ENCODE measurements around the gene DNAJC18. TPM values are rescaled to one million over a fixed set of nuclear protein-coding genes. Genes with fewer than 3 reads are reported as not detected.
A peak's percentile ranks its signal among the peaks of the same experiment; 100 is the strongest.

DNAJC18 gene
- total and polyA plus RNA-seq, 2 of the 4 experiments (the other 2 are of a cell fraction) = 8.5 to 11.1 TPM

- dilution Hi-C loops (cut with HindIII; ENCODE audit: low sequenced_read_pairs, unreplicated experiment) (no loop called here), in situ Hi-C loops (cut with MboI; ENCODE audit: low sequenced_read_pairs) (no loop called here), intact Hi-C loops (cut with micrococcal nuclease) (no loop called here)
- no peak within 1 kb of the TSS for H2AK5ac ChIP-seq (ENCODE audit: low read depth, low read length)
- no peak within 1 kb of the TSS for H3K18ac ChIP-seq (ENCODE audit: low read depth, low read length)
- H3K4ac ChIP-seq (ENCODE audit: low read depth, low read length) = no peak within 1 kb of the TSS
- no peak within 1 kb of the TSS for H2AFZ ChIP-seq (replicated peaks; ENCODE audit: low read length, poor library complexity)
- no peak within 1 kb of the TSS for H4K5ac ChIP-seq (ENCODE audit: low read depth, low read length)
- no peak within 1 kb of the TSS for H2BK5ac ChIP-seq (ENCODE audit: low read depth, low read length, poor library complexity, severe bottlenecking)
- H3K79me1 ChIP-seq (ENCODE audit: low read depth in 1 of 2, low read length in 2 of 2) = no peaks in the 10 kb centered on the region
- no peak within 1 kb of the TSS for H4K91ac ChIP-seq (ENCODE audit: insufficient read depth, low read depth, low read length)
- no peak within 1 kb of the TSS for H3K4me2 ChIP-seq (ENCODE audit: low read depth, low read length)
- H2BK120ac ChIP-seq (ENCODE audit: low read depth, low read length) = no peak within 1 kb of the TSS
- H3K14ac ChIP-seq (replicated peaks; ENCODE audit: low read depth, low read length) = no peak within 1 kb of the TSS
- H2AK9ac ChIP-seq (replicated peaks; ENCODE audit: low read depth, low read length, poor library complexity) = peak within 1 kb of the TSS; percentile 20
- ATAC-seq (ENCODE audit: low read depth) (peak; percentile 55), DNase-seq (peak; percentile 32)
- no peaks in the 10 kb centered on the region for H3K27me3 ChIP-seq (ENCODE audit: control insufficient read depth, insufficient read depth, low read length)
- peak; percentile 87 for TF ChIP-seq CEBPB (IDR thresholded peaks at IDR 0.05; ENCODE audit: low read depth, low read length)
- no peak for TF ChIP-seq RFX5 (IDR thresholded peaks at IDR 0.05; ENCODE audit: low read depth, low read length)
- H3K4me3 ChIP-seq (ENCODE audit: insufficient read depth, low read depth, low read length) = no peak within 1 kb of the TSS
- no peak within 1 kb of the TSS for H2BK15ac ChIP-seq (ENCODE audit: low read depth, low read length)
- no peak within 1 kb of the TSS for H3K27ac ChIP-seq (ENCODE audit: insufficient read depth, low read length)
- H4K8ac ChIP-seq (ENCODE audit: low read depth in 2 of 2, low read length in 2 of 2) = no peak within 1 kb of the TSS
- no peaks in the 10 kb centered on the region for H3K9me1 ChIP-seq (ENCODE audit: insufficient read depth, low read length)
- CTCF ChIA-PET = no interaction called here
- POLR2A ChIA-PET (ENCODE audit: unreplicated experiment) = no interaction called here
- WGBS, 2 experiments (ENCODE audit: extremely low coverage in 2 of 2, insufficient read length in 1 of 2) = 11% methylated on average over 1 of the region's 10 CpGs; no CpG with 5 or more reads in 1 of the 2 experiments
- H3K23ac ChIP-seq (ENCODE audit: low read depth, low read length) = no peak within 1 kb of the TSS
- no peak within 1 kb of the TSS for H2BK20ac ChIP-seq (ENCODE audit: low read depth, low read length)
- H3K9me3 ChIP-seq (ENCODE audit: control insufficient read depth, insufficient read depth, low read length) = no peaks in the 10 kb centered on the region
- no peak within 1 kb of the TSS for H3K9ac ChIP-seq (ENCODE audit: low read depth, low read length)
- no peak within 1 kb of the TSS for H3K56ac ChIP-seq (ENCODE audit: extremely low read depth, insufficient read depth, low read length)
- H3K4me1 ChIP-seq (ENCODE audit: control insufficient read depth, insufficient read depth, low read length) = peaks cover 5% of the 10 kb centered on the region; the same call in 1 of the 2 replicates
- no TSS peak for BruUV-seq (replicated peaks)
- no peaks in the 10 kb centered on the region for H3K36me3 ChIP-seq (ENCODE audit: control insufficient read depth, insufficient read depth, low read length)
- no peaks in the 10 kb centered on the region for H4K20me1 ChIP-seq (ENCODE audit: insufficient read depth, low read length)
These were observed 55.9 kb downstream of the DNAJC18 start, which contains the start of gene SLC23A1 for GRCh38 chr5:139383275-139383992. TSS of gene SLC23A1 (minus strand) at chr5:139383297. CDS start at chr5:139383253, 44 bp downstream.
